IPS-11a (cell line): ENCODE measurements around the gene USP21.

Source experiments
- H3K4me3 ChIP-seq: one replicate; pipeline ENCODE4 v1.5.1; 2013; ENCODE audit warnings: low read depth, low read length, control low read depth

The USP21 gene

DNA sequence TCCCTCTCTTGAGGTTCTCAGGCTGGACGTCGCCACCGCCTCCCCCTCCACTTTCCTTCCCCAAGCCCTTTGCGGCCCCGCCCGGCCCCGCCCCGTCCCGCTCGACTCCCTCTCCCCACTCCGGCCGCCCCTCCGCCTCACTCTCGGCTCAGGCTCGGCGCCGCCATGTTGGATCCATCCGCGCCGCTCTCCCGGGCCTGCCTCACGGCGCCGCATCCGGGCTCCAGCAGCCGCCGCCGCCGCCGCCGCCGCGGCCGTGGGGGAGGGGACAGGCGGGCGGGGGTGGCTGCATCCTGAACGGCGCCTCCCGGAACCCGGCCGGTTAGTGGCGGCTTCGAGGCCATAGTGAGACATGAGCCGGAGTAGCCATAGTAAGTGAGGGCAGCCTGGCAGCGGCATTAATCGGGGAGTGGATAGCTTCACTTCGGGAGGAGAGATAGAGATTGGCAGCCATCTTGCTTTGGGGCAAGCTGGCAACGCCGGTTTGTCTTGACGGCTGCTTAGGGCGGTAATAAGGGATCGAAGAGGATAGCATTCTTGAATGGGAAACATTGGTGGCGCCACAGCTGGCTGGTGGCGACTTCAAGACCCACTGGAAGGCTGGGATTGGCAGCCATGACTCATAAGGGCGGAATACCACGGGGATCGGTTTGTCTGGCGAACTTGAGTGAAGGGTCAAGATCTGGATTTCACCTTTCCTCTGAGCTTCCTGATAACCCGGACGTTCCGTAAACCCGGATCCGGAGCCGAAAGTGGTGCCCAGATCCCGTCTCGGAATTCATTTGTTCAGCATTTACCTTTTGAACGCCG is 26.7 kb upstream of the USP21 start, which contains the start of gene DEDD:
DEDD (minus strand) TSS at position 258 of the 810 bp plus-strand sequence. CDS start 8,205 bp downstream, outside the sequence.
- H3K4me3 ChIP-seq: peak within 1 kb of the TSS; percentile 81

DNA sequence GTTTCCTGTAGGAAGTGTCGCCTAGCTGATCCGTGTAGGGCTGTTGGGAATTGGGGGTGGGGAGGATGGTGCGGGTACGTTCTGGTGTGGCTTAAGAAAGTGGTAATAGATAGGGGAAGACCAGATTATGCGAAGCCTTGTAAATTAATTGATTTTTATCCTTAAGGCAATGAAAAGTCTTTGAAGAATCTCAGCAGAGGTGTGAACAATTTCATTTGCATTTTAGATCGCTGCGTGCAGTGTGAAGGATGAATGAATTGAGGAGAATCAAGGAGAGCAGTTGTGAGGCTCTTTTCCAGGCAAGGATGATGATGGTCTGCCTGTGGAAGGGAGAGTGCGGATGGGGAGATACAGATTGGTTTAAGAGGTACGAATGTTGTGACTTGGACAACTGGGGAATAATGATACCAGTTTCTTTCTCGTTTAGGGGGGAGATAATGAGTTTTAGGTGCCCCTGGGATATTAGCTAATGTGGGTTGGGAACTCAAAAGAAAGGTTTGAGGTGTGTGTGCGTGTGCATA is 26.0 kb upstream of the USP21 start:
- H3K4me3 ChIP-seq: peak overlapping the region; percentile 75

- no peak overlapping the region for H3K4me3 ChIP-seq
Observed at GRCh38 chr1:161137881-161138280, 21.4 kb upstream of the USP21 start.

DNA sequence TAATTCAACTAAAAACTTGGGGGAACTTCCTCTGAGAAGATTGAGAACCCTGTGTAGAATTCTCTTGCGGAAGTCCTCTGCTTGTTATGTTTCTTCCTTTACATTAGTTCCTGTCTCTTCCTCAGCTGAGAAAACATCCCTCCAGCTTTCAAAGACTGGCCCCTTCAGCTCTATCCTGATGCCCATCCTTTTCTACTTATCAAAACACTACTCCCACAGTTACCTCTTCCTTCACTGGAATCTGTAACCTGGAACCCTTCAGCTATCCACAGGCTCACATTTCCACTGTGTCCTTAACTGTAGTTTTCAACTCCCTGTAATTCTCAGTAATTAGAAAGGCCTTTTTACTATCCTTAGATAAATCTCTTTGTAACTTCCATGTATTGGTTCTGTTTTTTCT is 20.9 kb upstream of the USP21 start:
- no peak overlapping the region for H3K4me3 ChIP-seq

DNA sequence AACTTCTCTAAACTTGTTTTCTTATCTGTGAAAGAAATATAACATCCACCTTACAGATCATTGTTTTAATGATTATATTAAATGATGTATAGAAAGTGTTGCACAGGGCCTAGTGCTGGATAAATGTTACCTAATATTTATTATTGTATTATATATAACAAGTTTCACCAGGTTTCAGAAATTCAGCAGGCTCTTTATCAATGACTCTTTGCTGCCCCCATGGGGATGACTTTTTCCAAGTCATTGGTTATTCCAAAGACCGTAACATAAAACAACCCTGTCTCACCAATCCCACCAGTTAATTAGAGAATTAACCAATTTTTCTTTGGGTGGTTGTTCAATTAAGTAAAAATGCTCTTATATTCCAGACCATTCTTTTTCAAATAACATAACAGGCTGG is 19.5 kb upstream of the USP21 start:
- H3K4me3 ChIP-seq: no peak overlapping the region

- H3K4me3 ChIP-seq: no peak overlapping the region
Observed at GRCh38 chr1:161140755-161141400, 18.4 kb upstream of the USP21 start.

GRCh38 chr1:161145832-161146231 is 13.5 kb upstream of the USP21 start:
- no peak overlapping the region for H3K4me3 ChIP-seq

DNA sequence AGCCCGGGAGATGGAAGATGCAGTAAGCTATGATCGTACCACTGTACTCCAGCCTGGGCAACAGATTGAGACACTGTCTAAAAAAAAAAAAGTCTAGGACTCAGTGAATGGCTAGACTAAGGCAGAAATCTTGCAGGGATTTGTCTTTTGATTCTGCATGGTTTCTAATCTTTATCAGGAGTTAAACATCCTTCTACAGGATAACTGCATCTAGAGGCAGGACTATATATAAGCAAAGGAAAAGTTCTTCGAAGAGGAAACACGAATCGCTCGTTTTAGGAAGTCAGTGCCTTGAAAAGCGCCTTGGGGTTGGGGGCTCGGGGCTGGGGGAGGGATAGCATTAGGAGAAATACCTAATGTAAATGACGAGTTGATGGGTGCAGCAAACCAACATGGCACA is 6.1 kb upstream of the USP21 start:
- peak overlapping the region; percentile 99 for H3K4me3 ChIP-seq

DNA sequence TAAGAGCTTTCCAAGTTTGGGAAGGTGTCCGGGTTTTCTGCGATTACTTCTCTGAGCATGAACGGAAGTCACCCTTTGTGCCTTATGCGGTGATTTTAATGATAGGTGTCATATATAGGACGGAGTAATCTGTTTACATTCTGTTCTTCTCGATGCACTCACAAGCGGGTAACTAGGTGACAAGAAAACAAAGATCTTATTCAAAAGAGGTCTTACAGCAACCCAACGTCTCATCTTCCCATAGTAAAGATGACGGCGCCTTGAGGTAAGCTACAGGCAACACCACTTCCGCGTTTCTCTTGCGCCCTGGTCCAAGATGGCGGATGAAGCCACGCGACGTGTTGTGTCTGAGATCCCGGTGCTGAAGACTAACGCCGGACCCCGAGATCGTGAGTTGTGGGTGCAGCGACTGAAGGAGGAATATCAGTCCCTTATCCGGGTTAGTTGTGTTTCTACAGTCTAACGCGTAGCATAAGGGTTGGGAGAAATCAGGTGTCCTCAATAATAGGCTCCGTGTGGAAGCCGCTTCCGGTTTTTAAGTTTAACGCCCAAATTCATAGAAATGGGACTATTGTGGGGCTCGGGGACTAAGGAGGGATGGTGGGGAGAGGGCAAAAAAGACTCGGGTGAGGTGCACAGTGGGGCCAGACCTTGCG is 5.5 kb upstream of the USP21 start, which contains the start of gene UFC1:
UFC1 (plus strand) TSS at position 297 of the 656 bp plus-strand sequence; CDS start at position 317, 20 bp downstream.
- peak within 1 kb of the TSS; percentile 99 for H3K4me3 ChIP-seq

DNA sequence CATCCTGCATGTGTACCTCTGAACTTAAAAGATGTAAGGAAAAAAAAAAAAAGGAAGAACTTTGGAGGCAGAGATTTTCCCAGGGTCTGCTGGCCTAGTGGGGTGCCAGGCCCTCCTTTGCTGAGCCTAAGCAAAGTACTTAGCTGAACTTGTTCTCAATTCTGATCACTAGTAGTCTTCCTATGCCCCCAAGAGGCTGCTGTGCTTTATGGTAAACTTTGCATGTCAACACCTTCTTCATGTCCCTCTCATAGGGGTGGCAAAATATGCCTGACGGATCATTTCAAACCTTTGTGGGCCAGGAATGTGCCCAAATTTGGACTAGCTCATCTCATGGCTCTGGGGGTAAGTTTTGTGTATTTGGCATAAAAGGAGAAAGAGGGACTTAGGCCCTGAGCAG is 1.4 kb upstream of the USP21 start:
- no peak overlapping the region for H3K4me3 ChIP-seq

- peak overlapping the region; percentile 75 for H3K4me3 ChIP-seq
Observed at GRCh38 chr1:161158316-161159010, 837 bp upstream of the USP21 start.

DNA sequence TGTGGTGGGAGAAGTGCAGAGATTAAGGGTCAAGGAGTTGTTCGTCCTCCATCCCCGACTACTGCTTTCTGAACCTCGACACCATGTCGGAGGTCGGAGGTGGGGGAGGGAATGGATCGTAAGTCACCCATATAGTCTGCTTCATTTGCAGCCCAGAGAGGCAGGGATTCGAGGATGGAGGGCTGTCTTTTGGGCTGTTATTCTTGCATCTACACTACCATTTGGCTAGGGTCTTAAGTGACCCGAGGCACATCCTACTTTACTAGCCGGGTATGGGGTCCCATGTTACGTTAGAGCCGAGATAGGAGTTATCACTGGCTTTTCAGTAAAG is 578 bp downstream of the USP21 start:
- H3K4me3 ChIP-seq: peak overlapping the region; percentile 75

- no peak overlapping the region for H3K4me3 ChIP-seq
Observed at GRCh38 chr1:161160671-161161145, 1.4 kb downstream of the USP21 start.

- H3K4me3 ChIP-seq: no peak overlapping the region
Observed at GRCh38 chr1:161161652-161162051, 2.4 kb downstream of the USP21 start.

- no peak overlapping the region for H3K4me3 ChIP-seq
Observed at GRCh38 chr1:161162052-161162451, 2.8 kb downstream of the USP21 start.

DNA sequence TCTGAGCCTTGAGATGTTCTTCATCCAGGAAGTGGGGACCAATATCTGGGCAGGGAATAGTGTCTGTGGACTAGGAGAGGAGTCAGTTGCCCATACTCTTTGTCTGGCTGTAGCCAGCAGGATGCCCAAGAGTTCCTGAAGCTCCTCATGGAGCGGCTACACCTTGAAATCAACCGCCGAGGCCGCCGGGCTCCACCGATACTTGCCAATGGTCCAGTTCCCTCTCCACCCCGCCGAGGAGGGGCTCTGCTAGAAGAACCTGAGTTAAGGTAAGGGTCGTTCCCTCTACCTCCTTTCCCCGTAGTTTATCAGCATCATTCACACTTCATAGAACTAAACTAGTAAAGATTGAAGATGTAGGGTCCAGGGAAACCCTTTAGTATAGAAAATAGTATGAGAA is 3.5 kb downstream of the USP21 start:
- no peak overlapping the region for H3K4me3 ChIP-seq

DNA sequence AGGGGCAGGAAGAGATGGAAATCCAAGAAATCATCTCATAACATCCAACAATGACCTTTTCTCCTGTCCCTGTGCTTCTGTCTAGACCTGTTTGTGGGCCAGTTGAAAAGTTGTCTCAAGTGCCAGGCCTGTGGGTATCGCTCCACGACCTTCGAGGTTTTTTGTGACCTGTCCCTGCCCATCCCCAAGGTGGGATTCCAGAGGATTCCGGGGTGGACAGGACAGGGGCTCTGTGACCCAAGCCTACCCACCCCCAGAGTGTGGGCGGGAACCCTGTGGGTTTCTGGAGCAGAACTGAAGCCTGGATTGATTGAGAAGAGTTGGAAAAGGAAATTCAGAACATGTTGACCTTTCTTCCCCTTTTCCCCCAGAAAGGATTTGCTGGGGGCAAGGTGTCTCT is 4.5 kb downstream of the USP21 start:
- no peak overlapping the region for H3K4me3 ChIP-seq

GRCh38 chr1:161164901-161165610 is 5.8 kb downstream of the USP21 start:
- H3K4me3 ChIP-seq: peak overlapping the region; percentile 85

DNA sequence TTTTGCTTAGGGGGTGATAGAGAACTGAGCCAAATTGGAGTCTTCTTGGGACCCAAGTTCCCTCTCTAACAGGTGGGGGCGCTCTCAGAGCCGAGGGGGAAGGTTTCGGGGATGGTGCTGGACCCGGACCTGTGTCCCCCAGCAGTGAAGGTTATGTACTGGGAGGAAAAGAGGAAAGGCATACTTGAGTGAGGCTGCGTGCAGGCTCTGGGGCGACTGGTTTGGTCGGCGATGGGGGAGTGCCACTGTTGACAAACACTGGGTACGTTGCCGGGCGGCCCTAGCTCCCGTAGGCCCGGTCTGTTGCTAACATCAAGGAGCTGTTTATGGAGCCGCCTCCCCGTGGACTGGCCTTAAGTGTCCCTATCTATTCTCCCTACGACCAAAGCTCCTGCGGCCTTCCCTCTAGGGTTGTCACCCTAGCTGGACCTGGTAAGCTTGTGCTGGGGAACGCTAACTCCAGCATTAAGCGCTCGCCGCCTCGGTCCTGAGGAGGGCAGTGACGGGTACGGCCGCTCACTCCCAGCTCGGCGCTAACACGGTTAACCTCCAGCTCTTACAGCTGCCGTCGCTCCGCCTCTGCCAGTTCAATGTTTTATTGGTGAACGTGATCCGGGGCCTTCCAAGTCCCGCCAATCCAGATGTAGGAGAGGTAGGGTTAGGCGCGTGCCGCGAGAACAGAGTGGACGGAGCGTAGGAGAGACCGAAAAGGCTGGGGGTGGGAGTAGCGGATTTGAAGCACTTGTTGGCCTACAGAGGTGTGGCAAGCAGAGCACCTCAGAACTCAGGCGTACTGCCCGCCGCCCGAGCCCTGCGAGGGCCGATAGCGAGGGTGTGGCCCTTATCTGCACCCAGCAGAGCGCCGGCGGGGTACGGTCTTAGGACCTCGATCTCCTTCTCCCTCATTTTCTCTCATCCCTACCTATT is 6.7 kb downstream of the USP21 start, which contains the start of gene PPOX:
PPOX (plus strand) TSS at position 685 of the 927 bp plus-strand sequence. CDS start 422 bp downstream, outside the sequence.
- peak within 1 kb of the TSS; percentile 85 for H3K4me3 ChIP-seq
